ENCODE results near the gene IFITM5. TPM values are rescaled to one million over a fixed set of nuclear protein-coding genes. Genes with fewer than 3 reads are reported as not detected.

Gene IFITM5
- total RNA-seq, 1 experiment from 2014 or later = not detected

DNA sequence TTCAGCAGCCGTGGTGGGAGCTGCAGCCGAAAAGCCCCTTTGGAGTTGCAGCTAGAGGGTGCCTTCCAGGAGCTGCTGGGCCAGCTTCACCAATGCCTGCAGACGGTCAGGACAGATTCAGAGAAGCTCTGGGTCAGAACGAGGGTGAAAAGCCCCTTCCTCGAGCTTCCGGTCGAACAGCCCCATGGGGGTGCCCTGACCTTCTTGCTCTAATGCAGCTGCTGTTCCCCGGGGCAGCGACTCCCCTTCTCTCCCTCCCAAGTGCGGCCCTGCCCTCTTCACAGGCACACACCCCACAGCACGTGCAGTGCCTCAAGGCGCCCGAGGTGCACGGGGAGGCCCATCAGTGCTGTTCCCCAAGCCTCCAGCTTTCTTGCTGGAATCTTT is 31.0 kb upstream of the IFITM5 start:
- Histone ChIP-seq H2BK5ac (ENCODE audit: insufficient read length, low read length) (no peak overlapping the region), H3K14ac (ENCODE audit: insufficient read depth, low read length) (no peak overlapping the region), H2BK120ac (ENCODE audit: low read depth, low read length, poor library complexity, severe bottlenecking) (no peak overlapping the region), H3K27me3 (ENCODE audit: insufficient read depth, low read length) (no peaks in the 10 kb centered on the region), H3K4me1 (ENCODE audit: insufficient read depth, low read length) (no peaks in the 10 kb centered on the region; the same call in 1 of the 2 replicates), H2BK15ac (ENCODE audit: low read depth, low read length) (no peak overlapping the region), H4K91ac (ENCODE audit: insufficient read length, low read depth, low read length) (no peak overlapping the region), H2BK12ac (ENCODE audit: insufficient read length, low read depth, low read length) (no peak overlapping the region), H3K79me1 (ENCODE audit: insufficient read depth, low read depth, low read length, poor library complexity, severe bottlenecking) (no peaks in the 10 kb centered on the region), H4K20me1 (ENCODE audit: control insufficient read depth, insufficient read depth, insufficient read length) (no peaks in the 10 kb centered on the region), H3K23me2 (ENCODE audit: insufficient read length, low read depth, low read length, poor library complexity, severe bottlenecking) (no peaks in the 10 kb centered on the region), H3K18ac (ENCODE audit: insufficient read length, low read depth, low read length) (no peak overlapping the region), H3T11ph (ENCODE audit: low read length) (no peak overlapping the region), H3K23ac (ENCODE audit: insufficient read length, low read depth, low read length) (no peak overlapping the region), H3K56ac (ENCODE audit: insufficient read length, low read depth, low read length) (no peak overlapping the region), H4K8ac (replicated peaks; ENCODE audit: insufficient read length, low read depth, low read length) (no peak overlapping the region), H3K79me2 (ENCODE audit: insufficient read depth, low read length) (no peaks in the 10 kb centered on the region), H3K9ac (ENCODE audit: extremely low read depth, insufficient read length, low read length) (no peak overlapping the region), H4K5ac (ENCODE audit: insufficient read length, low read depth, low read length) (no peak overlapping the region), H3K9me3 (ENCODE audit: control insufficient read depth, low read depth, low read length) (no peaks in the 10 kb centered on the region), H2AFZ (ENCODE audit: low read length) (no peak overlapping the region), H2BK20ac (ENCODE audit: low read depth, low read length, poor library complexity, severe bottlenecking) (no peak overlapping the region), H2AK5ac (ENCODE audit: insufficient read length, low read length) (no peak overlapping the region), H3K4ac (ENCODE audit: low read depth, low read length) (no peak overlapping the region), H3K4me2 (ENCODE audit: insufficient read depth, insufficient read length, low read length) (no peak overlapping the region), H3K27ac (ENCODE audit: insufficient read length, low read depth, low read length) (no peak overlapping the region)
- H3K27ac Mint-ChIP-seq = no peak overlapping the region
- TF ChIP-seq, protein P1, sequence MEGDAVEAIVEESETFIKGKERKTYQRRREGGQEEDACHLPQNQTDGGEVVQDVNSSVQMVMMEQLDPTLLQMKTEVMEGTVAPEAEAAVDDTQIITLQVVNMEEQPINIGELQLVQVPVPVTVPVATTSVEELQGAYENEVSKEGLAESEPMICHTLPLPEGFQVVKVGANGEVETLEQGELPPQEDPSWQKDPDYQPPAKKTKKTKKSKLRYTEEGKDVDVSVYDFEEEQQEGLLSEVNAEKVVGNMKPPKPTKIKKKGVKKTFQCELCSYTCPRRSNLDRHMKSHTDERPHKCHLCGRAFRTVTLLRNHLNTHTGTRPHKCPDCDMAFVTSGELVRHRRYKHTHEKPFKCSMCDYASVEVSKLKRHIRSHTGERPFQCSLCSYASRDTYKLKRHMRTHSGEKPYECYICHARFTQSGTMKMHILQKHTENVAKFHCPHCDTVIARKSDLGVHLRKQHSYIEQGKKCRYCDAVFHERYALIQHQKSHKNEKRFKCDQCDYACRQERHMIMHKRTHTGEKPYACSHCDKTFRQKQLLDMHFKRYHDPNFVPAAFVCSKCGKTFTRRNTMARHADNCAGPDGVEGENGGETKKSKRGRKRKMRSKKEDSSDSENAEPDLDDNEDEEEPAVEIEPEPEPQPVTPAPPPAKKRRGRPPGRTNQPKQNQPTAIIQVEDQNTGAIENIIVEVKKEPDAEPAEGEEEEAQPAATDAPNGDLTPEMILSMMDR (conservative IDR thresholded peaks at IDR 0.05) = no peak
- no peak overlapping the region for H3K4me3 Mint-ChIP-seq
- peaks cover 28 to 38% of the 10 kb centered on the region in 2 experiments for H3K4me1 Mint-ChIP-seq
- DNase-seq = peak; percentile 39
- H3K9me3 Mint-ChIP-seq = peaks cover 21 to 25% of the 10 kb centered on the region in 2 experiments
- H3K27me3 Mint-ChIP-seq (ENCODE audit: low read depth) = peaks cover 3% of the 10 kb centered on the region
- peaks cover 4 to 38% (median 13%) of the 10 kb centered on the region in 3 experiments; a peak in 6 of 7 replicates for H3K36me3 Mint-ChIP-seq (ENCODE audit: insufficient read depth in 1 of 3, low read depth in 3 of 3)
- no CpG with 5 or more reads among the region's 14 CpGs for WGBS (ENCODE audit: extremely low coverage, insufficient read length, low lambda C conversion rate)
